ENCODE measurements around the gene DDX21. TPM values are rescaled to one million over a fixed set of nuclear protein-coding genes. Genes with fewer than 3 reads are reported as not detected.
A peak's percentile ranks its signal among the peaks of the same experiment; 100 is the strongest.

The DDX21 gene
- total RNA-seq (93.5 and 98.1 TPM in 2 replicates), polyA plus RNA-seq (21.6 and 33.4 TPM in 2 replicates), polyA minus RNA-seq (39.2 and 39.9 TPM in 2 replicates), Bru-seq, nascent RNA (percentile 96 among the genes with signal in this experiment), BruChase-seq, experiment 1, labeled RNA remaining after a 6-hour chase (percentile 99 among the genes with signal in this experiment), BruChase-seq, experiment 2, labeled RNA remaining after a 2-hour chase (percentile 98 among the genes with signal in this experiment)
- 33.5 and 37.7 TPM in 2 replicates for polyA plus RNA-seq (2011; cell fraction: cytosol; rRNA removed)
- 28.6 and 48.0 TPM in 2 replicates for polyA plus RNA-seq (2011; cell fraction: nucleus; rRNA removed)
- 92.9 and 130 TPM in 2 replicates for polyA plus RNA-seq (2012)
- 72.0 TPM for polyA minus RNA-seq (2011; cell fraction: cytosol; rRNA and poly(A)+ RNA removed)
- 19.1 and 32.1 TPM in 2 replicates for polyA minus RNA-seq (2011; cell fraction: nucleus; rRNA and poly(A)+ RNA removed)
- long read RNA-seq, full-length matches to known transcripts = 106 of 160 reads
- long read RNA-seq, partial matches to known transcripts = 31 of 160 reads
- long read RNA-seq, other reads (novel, unspliced or antisense) = 23 of 160 reads

DNA sequence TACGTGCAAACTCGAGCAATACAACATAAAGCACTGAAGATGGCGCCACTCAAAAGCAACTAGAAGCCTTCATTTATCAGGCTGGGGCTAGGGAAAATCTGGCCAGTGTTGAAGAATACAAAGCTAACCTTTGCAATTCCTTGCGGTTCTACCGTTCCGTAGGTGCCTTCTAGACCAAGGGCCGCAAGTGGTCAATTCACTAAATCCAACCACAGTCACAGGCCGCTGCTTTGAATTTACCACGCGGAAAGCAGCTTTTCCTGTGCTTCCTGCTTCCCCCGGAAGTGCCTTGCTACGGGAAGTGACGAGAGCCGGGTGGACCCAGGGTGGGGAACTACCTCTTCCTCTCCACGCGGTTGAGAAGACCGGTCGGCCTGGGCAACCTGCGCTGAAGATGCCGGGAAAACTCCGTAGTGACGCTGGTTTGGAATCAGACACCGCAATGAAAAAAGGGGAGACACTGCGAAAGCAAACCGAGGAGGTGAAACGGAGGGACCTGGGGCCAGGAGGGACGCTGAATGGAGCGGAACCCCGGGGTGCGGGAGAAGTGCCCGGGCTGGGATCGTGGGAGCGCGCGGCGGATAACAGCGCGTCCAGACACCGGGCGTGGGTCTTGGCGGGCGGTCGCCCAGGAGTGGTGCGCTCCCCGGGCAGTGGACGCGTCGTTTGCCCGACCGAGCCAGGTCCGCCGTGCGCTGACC lies at the start of gene DDX21:
TSS of gene DDX21 (plus strand) at position 339 of the 701 bp plus-strand sequence. CDS start at position 395, 56 bp downstream.
- Histone ChIP-seq H3K9me1 (replicated peaks; ENCODE audit: control insufficient read depth, extremely low read depth, insufficient read depth, low read length) (no peaks in the 10 kb centered on the region), H3K4me3 (replicated peaks in 1 of 3; ENCODE audit: insufficient read depth in 1 of 3, low read depth in 1 of 3, low read length in 3 of 3) (peak within 1 kb of the TSS; percentile 40 to 98 (median 80)), H3K4me2 (ENCODE audit: insufficient read depth, low read length) (peak within 1 kb of the TSS; percentile 98), H3K79me2 (ENCODE audit: control insufficient read depth, insufficient read depth, low read length) (peaks cover 49% of the 10 kb centered on the region), H3K9me3 (replicated peaks; ENCODE audit: control insufficient read depth, insufficient read depth, low read length) (no peaks in the 10 kb centered on the region), H3K27me3 (ENCODE audit: control insufficient read depth in 2 of 2, insufficient read depth in 2 of 2, low read length in 2 of 2) (no peaks in the 10 kb centered on the region), H3K4me1 (ENCODE audit: control insufficient read depth, extremely low read depth, insufficient read depth, low read length) (peaks cover 20% of the 10 kb centered on the region), H3K36me3 (ENCODE audit: control insufficient read depth in 2 of 2, extremely low read depth in 1 of 2, insufficient read depth in 2 of 2, low read length in 2 of 2) (peaks cover 0 to 6% of the 10 kb centered on the region in 2 experiments), H2AFZ (ENCODE audit: low read depth, low read length) (peak within 1 kb of the TSS; percentile 61), H4K20me1 (replicated peaks; ENCODE audit: control insufficient read depth, extremely low read depth, insufficient read depth, low read length) (peaks cover 8% of the 10 kb centered on the region), H3K9ac (replicated peaks; ENCODE audit: extremely low read depth, insufficient read depth, low read length) (peak within 1 kb of the TSS; percentile 84), H3K27ac (ENCODE audit: insufficient read depth, low read depth, low read length) (peak within 1 kb of the TSS; percentile 69)
- TF ChIP-seq JUN (IDR thresholded peaks at IDR 0.05; ENCODE audit: borderline replicate concordance, insufficient read depth, insufficient read length, low read depth) (no peak), FOS (IDR thresholded peaks at IDR 0.05; ENCODE audit: borderline replicate concordance, insufficient read depth, low read length) (no peak), GATA2 (IDR thresholded peaks at IDR 0.05; ENCODE audit: insufficient read depth, insufficient read length, low read depth, low read length) (no peak), MYC (IDR thresholded peaks at IDR 0.05; ENCODE audit: low read depth, low read length) (peak; percentile 95), POLR2AphosphoS5 (IDR thresholded peaks at IDR 0.05; ENCODE audit: insufficient read depth, low read depth, low read length) (peak; percentile 68), EZH2 (IDR thresholded peaks at IDR 0.05; ENCODE audit: borderline replicate concordance, low read depth, low read length, severe bottlenecking) (no peak), POLR2A (IDR thresholded peaks at IDR 0.05; ENCODE audit: low read depth, low read length) (peak; percentile 91)
- TF ChIP-seq, protein P1, sequence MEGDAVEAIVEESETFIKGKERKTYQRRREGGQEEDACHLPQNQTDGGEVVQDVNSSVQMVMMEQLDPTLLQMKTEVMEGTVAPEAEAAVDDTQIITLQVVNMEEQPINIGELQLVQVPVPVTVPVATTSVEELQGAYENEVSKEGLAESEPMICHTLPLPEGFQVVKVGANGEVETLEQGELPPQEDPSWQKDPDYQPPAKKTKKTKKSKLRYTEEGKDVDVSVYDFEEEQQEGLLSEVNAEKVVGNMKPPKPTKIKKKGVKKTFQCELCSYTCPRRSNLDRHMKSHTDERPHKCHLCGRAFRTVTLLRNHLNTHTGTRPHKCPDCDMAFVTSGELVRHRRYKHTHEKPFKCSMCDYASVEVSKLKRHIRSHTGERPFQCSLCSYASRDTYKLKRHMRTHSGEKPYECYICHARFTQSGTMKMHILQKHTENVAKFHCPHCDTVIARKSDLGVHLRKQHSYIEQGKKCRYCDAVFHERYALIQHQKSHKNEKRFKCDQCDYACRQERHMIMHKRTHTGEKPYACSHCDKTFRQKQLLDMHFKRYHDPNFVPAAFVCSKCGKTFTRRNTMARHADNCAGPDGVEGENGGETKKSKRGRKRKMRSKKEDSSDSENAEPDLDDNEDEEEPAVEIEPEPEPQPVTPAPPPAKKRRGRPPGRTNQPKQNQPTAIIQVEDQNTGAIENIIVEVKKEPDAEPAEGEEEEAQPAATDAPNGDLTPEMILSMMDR (IDR thresholded peaks at IDR 0.05; ENCODE audit: extremely low read depth in 1 of 2, insufficient read depth in 1 of 2, low read depth in 1 of 2, low read length in 2 of 2) = peak; percentile 51 to 59
- TF ChIP-seq, protein P2, sequence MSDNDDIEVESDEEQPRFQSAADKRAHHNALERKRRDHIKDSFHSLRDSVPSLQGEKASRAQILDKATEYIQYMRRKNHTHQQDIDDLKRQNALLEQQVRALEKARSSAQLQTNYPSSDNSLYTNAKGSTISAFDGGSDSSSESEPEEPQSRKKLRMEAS (IDR thresholded peaks at IDR 0.05; ENCODE audit: insufficient read depth, insufficient read length) = peak; percentile 87
- FAIRE-seq = peak; percentile 91
- ChIA-PET POLR2A (interaction anchor here (0.6 to 0.9 kb wide), 2 partner anchors 14 to 22 kb away, joined by 3 read pairs; no protein-coding TSS in a partner anchor), CTCF (interaction anchor here (0.6 to 1.6 kb wide), 9 partner anchors 30 to 457 kb away, joined by 3 to 6 read pairs (median 3); partner anchors contain the start of gene DDX50)
- dilution Hi-C loops (cut with MboI; ENCODE audit: extremely low pct_ligation_motif_present, low sequenced_read_pairs) = no loop called here
- intact Hi-C loops (cut with micrococcal nuclease) = loop anchor here (1.0 kb wide), 1 partner anchor 55 kb away; the partner anchor contains the start of gene DDX50
- BruUV-seq (replicated peaks) = no TSS peak
- DNase-seq (ENCODE audit: low read depth, low spot score) = peak; percentile 92

Data from endothelial cell of umbilical vein (primary cell).